HG03280 (cell line): ENCODE data around the gene PKD2.

ENCODE experiments used
- ATAC-seq: cut with Tn5 transposase; IDR thresholded peaks from one replicate; pipeline ENCODE4 v1.9.1; 2021; ENCODE audit warnings: mild to moderate bottlenecking, moderate library complexity; ENCODE audit not compliant: unreplicated experiment

PKD2 gene

DNA sequence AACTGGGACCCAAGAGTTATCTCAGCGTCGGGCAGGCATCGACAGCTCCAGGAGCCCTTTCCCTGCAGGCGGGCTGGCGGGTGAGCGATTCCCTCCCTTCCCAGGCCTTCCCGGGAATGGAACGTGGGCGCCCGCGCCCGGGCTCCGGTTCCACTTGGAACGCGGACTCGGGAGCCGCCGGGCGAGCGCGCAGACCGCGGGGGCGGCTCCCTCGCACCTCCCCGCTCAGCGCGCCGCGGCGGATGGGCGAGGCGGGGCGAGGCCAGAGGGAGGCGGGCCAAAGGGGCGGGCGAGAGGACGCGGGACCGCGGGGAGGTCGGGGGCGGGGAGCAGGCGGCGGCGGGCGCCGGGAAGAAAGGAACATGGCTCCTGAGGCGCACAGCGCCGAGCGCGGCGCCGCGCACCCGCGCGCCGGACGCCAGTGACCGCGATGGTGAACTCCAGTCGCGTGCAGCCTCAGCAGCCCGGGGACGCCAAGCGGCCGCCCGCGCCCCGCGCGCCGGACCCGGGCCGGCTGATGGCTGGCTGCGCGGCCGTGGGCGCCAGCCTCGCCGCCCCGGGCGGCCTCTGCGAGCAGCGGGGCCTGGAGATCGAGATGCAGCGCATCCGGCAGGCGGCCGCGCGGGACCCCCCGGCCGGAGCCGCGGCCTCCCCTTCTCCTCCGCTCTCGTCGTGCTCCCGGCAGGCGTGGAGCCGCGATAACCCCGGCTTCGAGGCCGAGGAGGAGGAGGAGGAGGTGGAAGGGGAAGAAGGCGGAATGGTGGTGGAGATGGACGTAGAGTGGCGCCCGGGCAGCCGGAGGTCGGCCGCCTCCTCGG, at the start of gene PKD2:
PKD2 (plus strand) TSS at position 332 of the 818 bp plus-strand sequence; CDS start at position 431, 99 bp downstream.
- ATAC-seq, result peak; percentile 88

DNA sequence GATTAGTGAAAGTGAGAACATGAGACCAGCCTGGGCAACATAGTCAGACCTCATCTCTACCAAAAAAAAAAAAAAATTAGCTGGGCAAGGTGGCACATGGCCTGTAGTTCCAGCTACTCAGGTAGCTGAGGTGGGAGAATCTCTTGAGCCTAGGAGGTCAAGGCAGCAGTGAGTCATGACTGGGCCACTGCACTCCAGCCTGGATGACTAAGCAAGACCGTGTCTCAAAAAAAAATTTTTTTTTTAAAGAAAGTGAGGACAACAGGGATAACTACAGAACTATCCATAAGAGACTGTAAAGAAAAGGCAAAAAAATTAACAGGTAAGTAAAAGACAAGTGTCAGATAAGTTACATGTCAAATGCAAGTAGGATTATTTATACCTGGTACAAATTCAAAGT, 45.4 kb upstream of the PKD2 start:
- ATAC-seq, result no peak

DNA sequence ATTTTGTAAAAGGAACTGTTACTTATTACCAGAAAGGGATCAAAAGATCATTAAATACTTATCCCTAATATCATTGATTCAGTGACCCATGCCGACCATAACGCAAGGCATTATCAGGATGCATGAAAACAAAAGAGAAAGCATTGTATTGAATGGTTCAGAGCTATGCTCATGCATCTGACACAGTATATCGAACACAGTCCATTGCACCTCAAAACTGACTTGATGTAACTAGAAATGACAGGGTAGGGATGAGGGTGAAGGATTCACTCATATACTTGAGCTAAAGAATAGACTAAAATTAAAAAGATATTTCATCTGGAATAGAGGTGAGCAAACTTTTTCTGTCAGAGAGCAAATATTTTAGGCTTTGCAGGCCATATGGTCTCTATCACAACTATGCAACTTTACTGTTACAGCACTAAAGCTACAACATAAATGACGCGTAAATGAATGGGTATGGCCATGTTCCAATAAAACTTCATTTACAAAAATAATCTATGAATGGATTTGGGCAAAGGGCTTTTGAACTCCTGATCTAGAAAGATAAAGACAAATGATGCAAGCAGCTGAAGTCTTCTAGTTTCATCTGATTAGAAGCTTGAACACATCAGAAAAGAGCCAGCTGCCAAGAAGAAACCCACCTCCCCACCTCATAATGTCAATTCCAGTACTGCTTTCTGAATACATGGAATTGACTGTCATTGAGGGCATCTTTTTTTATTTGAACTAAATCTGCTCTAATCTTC, 44.9 kb upstream of the PKD2 start:
- ATAC-seq, result no peak

DNA sequence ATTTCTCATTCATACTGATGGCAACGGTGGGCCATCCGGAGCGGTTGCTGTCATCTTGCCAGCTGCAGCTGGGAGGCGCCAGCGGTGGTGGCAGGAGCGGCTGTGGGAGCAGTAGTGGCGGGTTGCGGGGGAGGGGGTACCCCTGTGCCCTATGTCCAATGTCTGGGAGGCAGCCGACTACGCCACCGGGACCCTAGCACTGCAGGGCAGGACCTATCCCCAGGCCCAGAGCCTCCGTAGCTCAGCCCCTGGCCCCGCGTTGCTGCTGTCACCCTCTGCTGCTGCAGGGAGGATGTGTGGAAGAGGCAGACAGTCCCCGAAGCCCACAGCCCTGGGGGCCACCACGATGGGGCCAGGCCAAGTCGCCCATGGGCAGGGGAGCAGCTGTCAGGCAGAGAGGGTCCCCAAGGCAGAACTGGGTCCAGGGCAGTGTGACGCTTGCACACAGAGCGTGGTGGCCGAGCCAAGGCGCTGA, 41.9 kb upstream of the PKD2 start:
- ATAC-seq, result no peak

DNA sequence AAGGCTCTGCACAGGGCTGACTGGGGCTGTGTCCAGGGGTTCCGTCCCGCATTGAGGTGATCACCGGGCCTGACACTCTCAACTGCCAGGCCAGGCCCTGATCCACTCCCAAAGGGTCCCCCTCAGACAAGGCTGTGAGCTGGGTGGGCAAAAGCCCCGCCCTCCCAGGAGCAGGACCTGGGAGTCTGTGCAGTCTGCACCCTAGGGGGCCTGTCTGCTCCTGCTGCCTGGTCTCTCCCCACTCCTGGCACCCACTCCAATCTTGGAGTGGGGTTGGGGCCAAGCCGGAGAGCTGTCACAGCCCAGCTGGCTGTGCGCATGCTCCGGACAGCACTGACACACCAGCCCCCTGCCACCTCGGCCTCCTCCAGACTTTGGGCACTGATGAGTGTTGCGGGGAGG, 41.3 kb upstream of the PKD2 start:
- ATAC-seq, result no peak

DNA sequence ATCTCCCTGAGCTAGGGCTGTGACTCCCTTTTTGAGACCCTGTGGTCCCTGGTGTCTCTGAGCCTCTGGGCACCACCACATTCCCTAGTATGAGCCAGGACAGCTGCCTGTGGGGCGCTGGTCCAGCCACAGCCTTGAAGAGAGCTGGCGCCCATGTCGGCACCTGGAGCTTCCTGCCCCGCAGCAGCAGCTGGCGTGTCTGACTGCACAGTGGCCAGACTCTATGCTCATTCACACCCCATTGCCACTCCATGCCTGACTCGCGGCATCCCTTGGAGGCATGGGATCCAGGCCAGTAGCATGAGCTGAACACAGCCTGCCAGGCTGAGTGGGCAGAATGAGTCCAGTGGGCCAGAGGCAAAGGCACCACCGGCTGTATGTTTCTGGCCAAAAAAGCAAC, 40.2 kb upstream of the PKD2 start:
- no peak for ATAC-seq

DNA sequence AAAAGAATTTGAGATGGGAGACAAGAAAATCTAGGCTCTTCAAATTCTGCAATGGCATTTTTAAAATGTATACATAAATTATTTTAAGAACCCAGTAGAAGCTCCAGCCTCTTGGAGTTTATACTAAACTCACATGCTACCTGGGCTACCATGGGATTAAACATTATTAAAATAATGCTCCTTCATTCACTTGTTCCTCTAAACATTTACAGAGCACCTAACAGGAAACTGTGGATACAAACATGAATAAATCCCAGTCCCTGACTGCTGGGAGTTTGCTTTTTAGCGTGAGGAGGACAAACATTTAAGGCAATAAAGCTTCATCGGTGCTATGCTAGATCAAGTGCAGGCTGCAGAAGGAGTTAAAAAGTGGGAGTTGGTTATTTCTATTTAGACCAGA, 37.3 kb upstream of the PKD2 start:
- ATAC-seq, result no peak

DNA sequence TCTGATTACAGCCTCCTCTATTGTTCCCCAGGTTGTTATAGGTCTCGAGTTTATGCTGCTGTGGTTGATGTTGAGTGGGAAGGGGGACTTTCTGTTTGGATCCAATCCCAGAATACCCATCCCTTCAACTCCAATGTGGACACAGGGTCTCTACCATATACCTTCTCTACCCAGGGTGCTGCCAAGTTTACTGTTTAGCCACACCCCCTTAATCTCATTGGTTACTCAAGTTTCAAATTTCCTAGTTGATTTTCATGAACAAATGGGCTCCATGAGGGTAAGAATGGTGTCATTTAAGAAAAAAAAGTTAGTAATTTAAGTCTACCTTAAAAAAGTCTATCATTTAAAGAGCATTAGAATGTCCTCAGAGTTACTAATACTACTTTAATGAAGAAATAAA, 35.6 kb upstream of the PKD2 start:
- no peak for ATAC-seq

DNA sequence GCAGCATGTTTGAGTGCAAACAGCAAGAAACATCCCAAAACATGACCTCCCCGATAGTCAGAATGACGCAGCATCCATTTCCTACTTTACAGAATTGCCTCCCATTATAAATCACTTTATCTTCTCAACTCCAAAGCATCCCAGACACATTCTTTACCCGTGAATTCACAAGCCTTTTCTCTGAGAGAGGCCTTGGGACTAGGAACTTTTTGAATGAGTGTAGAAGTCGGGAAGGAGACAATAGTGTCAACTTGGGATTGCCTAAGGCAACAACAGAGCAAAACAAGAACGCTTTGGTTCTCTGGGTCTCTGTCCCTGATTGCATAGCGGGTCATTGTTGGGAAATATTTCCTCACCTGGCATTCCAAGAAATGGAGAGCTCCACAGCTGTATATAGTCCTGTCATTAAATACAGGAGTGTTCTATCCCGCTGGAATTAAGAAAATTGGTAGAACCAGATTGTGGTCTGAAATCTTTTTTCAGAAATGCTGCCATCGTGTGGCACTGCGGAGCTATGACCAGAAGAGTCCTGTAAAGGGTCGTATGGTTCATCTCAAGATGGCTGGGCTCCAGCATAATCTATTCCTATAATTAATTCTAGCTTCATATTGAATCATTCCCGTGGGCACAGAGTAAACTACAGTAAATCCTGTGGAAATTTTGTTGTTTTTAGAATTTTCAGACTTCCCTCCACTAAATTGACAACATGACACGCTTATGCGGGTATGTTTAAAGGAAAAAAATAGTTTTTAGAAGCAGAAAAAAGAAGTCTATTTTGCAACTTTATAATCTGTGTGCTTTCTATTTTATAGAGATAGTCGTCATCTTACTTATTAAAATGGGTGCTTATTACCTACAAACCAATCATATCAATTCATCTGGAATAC, 33.9 kb upstream of the PKD2 start:
- peak; percentile 80 for ATAC-seq

DNA sequence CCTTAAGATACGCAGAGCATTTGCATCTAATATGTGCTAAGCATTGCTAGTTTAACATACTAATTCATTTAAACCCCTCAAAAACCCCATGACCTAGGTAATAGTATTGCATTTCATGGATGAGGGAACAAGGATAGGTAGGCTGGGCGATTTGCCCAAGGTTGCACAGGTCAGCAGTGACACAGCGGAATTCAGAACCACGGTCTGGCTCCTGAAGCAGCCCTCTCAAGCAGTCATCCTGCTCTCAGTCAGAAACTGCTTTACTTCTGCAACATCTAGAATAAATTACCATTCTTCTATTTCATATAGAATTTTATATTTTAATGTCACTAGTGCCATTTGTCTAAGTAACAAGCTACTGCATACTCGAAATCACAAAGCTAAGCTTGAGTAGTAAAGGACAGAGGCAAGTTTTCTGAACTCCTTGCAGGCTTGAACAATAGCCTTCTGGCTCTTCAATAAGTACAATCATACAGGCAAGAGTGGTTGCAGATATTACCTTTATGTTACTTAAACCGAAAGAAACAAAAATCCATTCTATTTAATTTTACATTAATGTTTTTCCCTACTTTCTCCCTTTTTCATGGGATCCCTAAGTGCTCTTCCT, 32.5 kb upstream of the PKD2 start:
- ATAC-seq, result no peak

DNA sequence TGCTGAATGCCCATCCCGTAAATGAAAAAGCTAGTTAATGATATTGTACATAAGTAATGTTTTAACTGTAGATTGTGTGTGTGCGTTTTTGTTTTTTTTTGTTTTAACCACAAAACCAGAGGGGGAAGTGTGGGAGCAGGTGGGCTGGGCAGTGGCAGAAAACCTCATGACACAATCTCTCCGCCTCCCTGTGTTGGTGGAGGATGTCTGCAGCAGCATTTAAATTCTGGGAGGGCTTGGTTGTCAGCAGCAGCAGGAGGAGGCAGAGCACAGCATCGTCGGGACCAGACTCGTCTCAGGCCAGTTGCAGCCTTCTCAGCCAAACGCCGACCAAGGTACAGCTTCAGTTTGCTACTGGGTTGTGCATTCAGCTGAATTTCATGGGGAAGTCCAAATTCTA, 32.0 kb upstream of the PKD2 start, which contains the start of gene SPP1:
SPP1 (plus strand) TSS at position 249 of the 400 bp plus-strand sequence. CDS start 1,182 bp downstream, outside the sequence.
- no peak for ATAC-seq

DNA sequence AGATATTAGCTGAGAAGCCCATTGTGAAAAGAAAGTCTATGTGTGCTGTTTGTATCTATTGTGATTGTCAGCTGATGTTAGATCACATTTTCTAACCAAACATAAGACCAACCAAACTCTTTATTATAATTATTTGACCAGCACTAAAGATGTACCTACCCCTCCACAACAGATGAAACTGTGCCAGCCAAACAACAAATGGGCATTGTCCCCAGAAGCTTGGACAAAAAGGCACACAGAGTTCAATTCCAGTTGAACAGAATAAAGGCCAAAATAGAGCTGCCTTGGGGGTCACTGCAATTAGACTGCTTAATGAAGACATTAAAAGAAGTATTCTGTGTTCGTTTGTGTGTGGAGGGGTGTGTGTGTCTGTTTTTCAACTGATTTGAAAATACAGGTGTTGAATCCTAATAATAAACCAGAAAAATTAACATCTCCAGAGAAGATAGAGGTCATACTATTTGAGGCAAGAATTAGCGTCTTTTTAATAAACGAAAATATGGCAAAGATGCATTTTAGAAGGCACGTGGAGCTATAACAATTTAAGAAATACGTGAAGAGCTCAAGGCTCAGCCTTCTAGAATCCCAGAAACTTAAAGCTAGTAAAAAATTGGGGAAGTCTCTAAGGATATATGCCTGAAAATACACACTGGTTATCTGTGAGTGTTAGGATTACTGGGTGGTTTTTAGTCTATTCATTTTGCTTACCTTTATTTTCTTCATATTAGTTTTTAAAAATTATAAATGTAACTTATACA, 29.7 kb upstream of the PKD2 start:
- no peak for ATAC-seq

DNA sequence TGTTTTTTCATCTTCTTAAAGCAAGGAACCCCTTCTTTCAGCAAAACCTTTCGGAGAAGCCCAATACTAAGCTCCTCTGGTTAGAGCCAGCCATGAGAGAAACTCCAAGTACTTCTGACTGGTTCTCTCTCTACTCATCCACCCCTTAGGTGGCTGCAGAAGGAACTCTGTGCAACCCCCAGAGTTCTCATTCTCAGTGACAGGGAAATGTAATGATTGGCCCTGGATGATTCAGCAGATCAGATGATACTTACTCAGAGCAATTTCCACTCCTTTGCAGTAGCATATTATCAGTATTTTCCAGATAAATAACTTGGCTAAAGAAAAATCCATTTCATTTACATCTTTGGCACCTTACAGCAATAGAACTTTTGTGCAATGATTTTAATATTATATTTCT, 28.8 kb upstream of the PKD2 start:
- ATAC-seq, result no peak

DNA sequence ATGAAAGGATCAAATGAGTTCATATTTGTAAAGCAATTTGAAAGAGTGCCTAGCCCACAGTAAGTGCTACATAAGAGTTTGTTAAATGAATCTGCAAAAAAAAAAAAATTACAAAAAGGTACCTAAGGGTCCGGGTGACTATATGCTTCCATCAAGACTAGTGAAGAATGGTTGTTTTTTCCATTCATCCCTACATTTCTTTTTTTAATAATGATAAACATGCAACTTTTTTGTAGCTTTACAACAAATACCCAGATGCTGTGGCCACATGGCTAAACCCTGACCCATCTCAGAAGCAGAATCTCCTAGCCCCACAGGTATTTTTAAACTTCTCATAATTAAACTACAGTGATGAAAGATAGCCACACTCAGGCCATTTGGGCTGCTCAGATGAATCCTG, 27.6 kb upstream of the PKD2 start:
- ATAC-seq, result no peak

DNA sequence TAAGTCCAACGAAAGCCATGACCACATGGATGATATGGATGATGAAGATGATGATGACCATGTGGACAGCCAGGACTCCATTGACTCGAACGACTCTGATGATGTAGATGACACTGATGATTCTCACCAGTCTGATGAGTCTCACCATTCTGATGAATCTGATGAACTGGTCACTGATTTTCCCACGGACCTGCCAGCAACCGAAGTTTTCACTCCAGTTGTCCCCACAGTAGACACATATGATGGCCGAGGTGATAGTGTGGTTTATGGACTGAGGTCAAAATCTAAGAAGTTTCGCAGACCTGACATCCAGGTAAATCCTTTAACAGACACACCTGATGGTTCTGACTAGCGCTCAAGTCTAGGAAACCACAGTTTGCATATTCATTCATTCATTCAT, 25.9 kb upstream of the PKD2 start:
- ATAC-seq, result no peak

DNA sequence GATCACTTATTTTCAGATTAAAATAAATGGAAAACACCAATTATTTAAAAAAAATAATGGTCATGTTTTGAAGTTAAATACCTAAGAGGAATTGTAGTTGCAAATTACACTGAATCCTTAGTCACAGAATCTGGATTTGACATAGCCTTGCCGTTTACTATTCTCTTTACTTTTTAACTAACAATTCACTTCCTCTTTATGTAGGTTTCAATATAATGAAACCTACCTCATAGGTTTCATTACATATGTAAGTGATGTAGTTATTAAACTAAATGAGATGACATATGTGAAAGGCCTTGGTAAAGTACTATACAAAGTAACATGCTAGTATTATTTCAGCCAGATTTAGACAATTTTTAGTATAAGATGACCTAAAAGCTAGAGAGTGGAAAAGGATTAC, 25.4 kb upstream of the PKD2 start:
- ATAC-seq, result no peak

DNA sequence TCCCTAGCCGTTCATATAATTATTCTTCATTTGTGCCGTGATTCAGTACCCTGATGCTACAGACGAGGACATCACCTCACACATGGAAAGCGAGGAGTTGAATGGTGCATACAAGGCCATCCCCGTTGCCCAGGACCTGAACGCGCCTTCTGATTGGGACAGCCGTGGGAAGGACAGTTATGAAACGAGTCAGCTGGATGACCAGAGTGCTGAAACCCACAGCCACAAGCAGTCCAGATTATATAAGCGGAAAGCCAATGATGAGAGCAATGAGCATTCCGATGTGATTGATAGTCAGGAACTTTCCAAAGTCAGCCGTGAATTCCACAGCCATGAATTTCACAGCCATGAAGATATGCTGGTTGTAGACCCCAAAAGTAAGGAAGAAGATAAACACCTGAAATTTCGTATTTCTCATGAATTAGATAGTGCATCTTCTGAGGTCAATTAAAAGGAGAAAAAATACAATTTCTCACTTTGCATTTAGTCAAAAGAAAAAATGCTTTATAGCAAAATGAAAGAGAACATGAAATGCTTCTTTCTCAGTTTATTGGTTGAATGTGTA, 24.9 kb upstream of the PKD2 start:
- ATAC-seq, result no peak

DNA sequence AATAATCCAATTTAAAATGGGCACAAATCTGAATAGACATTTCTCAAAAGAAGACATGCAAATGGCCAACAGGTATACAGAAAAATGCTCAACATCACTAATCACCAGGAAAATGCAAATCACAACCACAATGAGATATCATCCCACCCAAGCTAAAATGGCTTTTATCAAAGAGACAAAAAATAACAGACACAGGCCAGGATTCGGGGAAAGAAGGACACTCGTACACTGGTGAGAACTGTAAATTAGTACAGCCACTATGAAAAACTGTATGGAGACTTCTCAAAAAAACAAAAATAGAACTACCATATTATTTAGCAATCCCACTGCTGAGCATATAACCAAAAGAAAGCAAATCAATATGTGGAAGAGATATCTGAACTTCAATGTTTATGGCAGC, 23.4 kb upstream of the PKD2 start:
- ATAC-seq, result no peak

DNA sequence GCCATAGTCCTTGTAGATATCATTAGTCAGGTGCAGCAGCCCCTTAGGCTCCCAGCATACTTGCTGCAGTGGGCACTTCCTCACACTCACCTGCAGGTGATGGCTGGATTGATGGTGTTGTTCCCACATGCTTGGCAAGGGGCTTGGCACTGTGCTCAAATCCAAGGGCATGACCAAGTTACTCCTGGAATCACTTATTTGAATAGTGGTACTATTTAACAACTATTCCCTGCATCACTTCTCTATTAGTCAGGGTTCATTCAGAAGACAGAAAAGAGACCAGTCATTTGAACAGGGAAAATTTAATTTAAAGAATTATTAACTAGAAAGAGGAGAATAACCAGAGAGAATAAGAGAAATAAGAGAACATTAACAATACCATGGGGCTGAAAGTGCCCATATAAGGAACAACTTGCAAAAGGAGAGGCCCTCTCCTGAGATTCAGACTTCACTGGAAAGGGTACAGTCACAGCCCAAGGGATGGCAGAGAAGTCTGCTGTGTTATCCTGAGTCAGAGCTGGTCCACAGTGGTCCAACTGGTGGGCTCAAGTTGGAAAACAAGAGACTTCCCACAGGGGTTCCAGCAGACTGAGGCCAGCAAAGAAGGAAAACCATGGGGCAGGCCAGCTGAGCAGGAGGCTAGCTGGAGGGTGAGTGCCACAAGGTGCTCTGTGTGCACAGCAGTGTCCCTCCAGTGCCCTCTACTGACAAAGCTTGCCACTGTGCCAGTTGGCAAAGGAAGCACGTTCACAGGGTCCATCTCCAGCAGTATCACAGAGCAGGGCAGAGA, 22.1 kb upstream of the PKD2 start:
- no peak for ATAC-seq
